ENCODE results near the gene MAGI3. TPM values are rescaled to one million over a fixed set of nuclear protein-coding genes. Genes with fewer than 3 reads are reported as not detected.

MAGI3 gene
- polyA plus RNA-seq, 2 of the 4 experiments (the other 2 are of a cell fraction): 3.8 to 7.9 TPM

- no peak for ATAC-seq
- Histone ChIP-seq H3K4me1 (no peaks in the 10 kb centered on the region), H3K9me3 (no peaks in the 10 kb centered on the region), H3K4me3 (no peak overlapping the region), H3K4me2 (no peak overlapping the region), H3K27ac (no peak overlapping the region)
- DNase-seq (ENCODE audit: low read depth in 1 of 2, low spot score in 1 of 2): no peak
- ChIA-PET CTCF (interaction anchor here (0.5 kb wide), 1 partner anchor 226 kb away, joined by 3 read pairs; no protein-coding TSS in a partner anchor), POLR2A (no interaction called here)
- 76% methylated on average over 3 of the region's 3 CpGs for WGBS (ENCODE audit: missing lambda C conversion rate)
- FAIRE-seq: no peak
- no peak for TF ChIP-seq TP53 (CRISPR knock-in tag; IDR thresholded peaks at IDR 0.05)
- no peak for TF ChIP-seq ZFP36 (IDR thresholded peaks at IDR 0.05; ENCODE audit: borderline replicate concordance, partially characterized antibody)
- no peak for TF ChIP-seq HOXA7 (CRISPR knock-in tag; IDR thresholded peaks at IDR 0.05)
- no peak for TF ChIP-seq HEYL (CRISPR knock-in tag; IDR thresholded peaks at IDR 0.05)
- TF ChIP-seq CHD4 (IDR thresholded peaks at IDR 0.05; ENCODE audit: borderline replicate concordance): no peak
- no peak for TF ChIP-seq CBX8 (IDR thresholded peaks at IDR 0.05)
- TF ChIP-seq, protein P1, sequence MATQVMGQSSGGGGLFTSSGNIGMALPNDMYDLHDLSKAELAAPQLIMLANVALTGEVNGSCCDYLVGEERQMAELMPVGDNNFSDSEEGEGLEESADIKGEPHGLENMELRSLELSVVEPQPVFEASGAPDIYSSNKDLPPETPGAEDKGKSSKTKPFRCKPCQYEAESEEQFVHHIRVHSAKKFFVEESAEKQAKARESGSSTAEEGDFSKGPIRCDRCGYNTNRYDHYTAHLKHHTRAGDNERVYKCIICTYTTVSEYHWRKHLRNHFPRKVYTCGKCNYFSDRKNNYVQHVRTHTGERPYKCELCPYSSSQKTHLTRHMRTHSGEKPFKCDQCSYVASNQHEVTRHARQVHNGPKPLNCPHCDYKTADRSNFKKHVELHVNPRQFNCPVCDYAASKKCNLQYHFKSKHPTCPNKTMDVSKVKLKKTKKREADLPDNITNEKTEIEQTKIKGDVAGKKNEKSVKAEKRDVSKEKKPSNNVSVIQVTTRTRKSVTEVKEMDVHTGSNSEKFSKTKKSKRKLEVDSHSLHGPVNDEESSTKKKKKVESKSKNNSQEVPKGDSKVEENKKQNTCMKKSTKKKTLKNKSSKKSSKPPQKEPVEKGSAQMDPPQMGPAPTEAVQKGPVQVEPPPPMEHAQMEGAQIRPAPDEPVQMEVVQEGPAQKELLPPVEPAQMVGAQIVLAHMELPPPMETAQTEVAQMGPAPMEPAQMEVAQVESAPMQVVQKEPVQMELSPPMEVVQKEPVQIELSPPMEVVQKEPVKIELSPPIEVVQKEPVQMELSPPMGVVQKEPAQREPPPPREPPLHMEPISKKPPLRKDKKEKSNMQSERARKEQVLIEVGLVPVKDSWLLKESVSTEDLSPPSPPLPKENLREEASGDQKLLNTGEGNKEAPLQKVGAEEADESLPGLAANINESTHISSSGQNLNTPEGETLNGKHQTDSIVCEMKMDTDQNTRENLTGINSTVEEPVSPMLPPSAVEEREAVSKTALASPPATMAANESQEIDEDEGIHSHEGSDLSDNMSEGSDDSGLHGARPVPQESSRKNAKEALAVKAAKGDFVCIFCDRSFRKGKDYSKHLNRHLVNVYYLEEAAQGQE (IDR thresholded peaks at IDR 0.05): no peak
- TF ChIP-seq MAFK (IDR thresholded peaks at IDR 0.05; ENCODE audit: partially characterized antibody): no peak
- TF ChIP-seq KDM1A (IDR thresholded peaks at IDR 0.05; ENCODE audit: low read depth): no peak
- no peak for TF ChIP-seq ZSCAN20 (CRISPR knock-in tag; IDR thresholded peaks at IDR 0.05)
- no peak for TF ChIP-seq SMC3 (IDR thresholded peaks at IDR 0.05)
- no peak for TF ChIP-seq PHF8 (IDR thresholded peaks at IDR 0.05; ENCODE audit: borderline replicate concordance, low read depth)
- no peak for TF ChIP-seq HDAC2 (IDR thresholded peaks at IDR 0.05)
- TF ChIP-seq JUN (IDR thresholded peaks at IDR 0.05): no peak
- TF ChIP-seq FOXS1 (CRISPR knock-in tag; IDR thresholded peaks at IDR 0.05): no peak
- no peak for TF ChIP-seq RNF2 (IDR thresholded peaks at IDR 0.05; ENCODE audit: borderline replicate concordance, low read depth)
- TF ChIP-seq NFE2L2 (conservative IDR thresholded peaks at IDR 0.05; ENCODE audit: low read length): no peak
- no peak for TF ChIP-seq RFX5 (IDR thresholded peaks at IDR 0.05)
- TF ChIP-seq, protein P2, sequence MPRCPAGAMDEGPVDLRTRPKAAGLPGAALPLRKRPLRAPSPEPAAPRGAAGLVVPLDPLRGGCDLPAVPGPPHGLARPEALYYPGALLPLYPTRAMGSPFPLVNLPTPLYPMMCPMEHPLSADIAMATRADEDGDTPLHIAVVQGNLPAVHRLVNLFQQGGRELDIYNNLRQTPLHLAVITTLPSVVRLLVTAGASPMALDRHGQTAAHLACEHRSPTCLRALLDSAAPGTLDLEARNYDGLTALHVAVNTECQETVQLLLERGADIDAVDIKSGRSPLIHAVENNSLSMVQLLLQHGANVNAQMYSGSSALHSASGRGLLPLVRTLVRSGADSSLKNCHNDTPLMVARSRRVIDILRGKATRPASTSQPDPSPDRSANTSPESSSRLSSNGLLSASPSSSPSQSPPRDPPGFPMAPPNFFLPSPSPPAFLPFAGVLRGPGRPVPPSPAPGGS (IDR thresholded peaks at IDR 0.05): no peak
- TF ChIP-seq ELK1 (IDR thresholded peaks at IDR 0.05; ENCODE audit: low read depth, low read length): no peak
These were observed 19.4 kb upstream of the MAGI3 start for GRCh38 chr1:113370868-113371267.

- POLR2A ChIA-PET: no interaction called here
- DNase-seq (ENCODE audit: low read depth in 1 of 2, low spot score in 1 of 2) (no peak), ATAC-seq (no peak), FAIRE-seq (no peak)
- WGBS (ENCODE audit: missing lambda C conversion rate): 86% methylated on average over 2 of the region's 2 CpGs
- Histone ChIP-seq H3K4me2 (no peak overlapping the region), H3K9me3 (no peaks in the 10 kb centered on the region), H3K4me1 (no peaks in the 10 kb centered on the region), H3K27ac (no peak overlapping the region), H3K4me3 (no peak overlapping the region)
- CTCF ChIA-PET: interaction anchor here (0.8 kb wide), 1 partner anchor 16 kb away, joined by 3 read pairs; no protein-coding TSS in a partner anchor
- TF ChIP-seq MAFK (IDR thresholded peaks at IDR 0.05; ENCODE audit: partially characterized antibody): peak; percentile 53
- TF ChIP-seq CEBPB (IDR thresholded peaks at IDR 0.05): no peak
- no peak for TF ChIP-seq HDAC2 (IDR thresholded peaks at IDR 0.05)
These were observed 17.8 kb upstream of the MAGI3 start for GRCh38 chr1:113372546-113372945.

Measured in A549 (cell line).